ENCODE data around the gene SERGEF. TPM values are rescaled to one million over a fixed set of nuclear protein-coding genes. Genes with fewer than 3 reads are reported as not detected.

SERGEF gene
- total RNA-seq, 2 donors from 2014 or later, result 20.8 to 28.7 TPM

GRCh38 chr11:17855531-17856290 lies 157.1 kb downstream of the SERGEF start:
- TF ChIP-seq CTCF (IDR thresholded peaks at IDR 0.05), result no peak
- Histone ChIP-seq H3K4me1 (peaks cover 6% of the 10 kb centered on the region), H3K9me3 (no peaks in the 10 kb centered on the region), H3K36me3 (replicated peaks in 1 of 2; ENCODE audit: insufficient read depth in 1 of 2, low read depth in 2 of 2) (no peaks in the 10 kb centered on the region), H3K27me3 (no peaks in the 10 kb centered on the region), H3K4me3 (no peak overlapping the region), H3K27ac (no peak overlapping the region)
- intact Hi-C loops (cut with DNase I), result no loop called here
- DNase-seq (no peak), ATAC-seq (no peak)
- 94 to 96% methylated on average over 4 of the region's 4 CpGs for WGBS, 2 donors

- TF ChIP-seq POLR2A (IDR thresholded peaks at IDR 0.05) (no peak), CTCF (IDR thresholded peaks at IDR 0.05) (no peak)
- intact Hi-C loops (cut with DNase I), result no loop called here
- WGBS, 2 donors, result 74 to 75% methylated on average over 4 of the region's 4 CpGs
These were observed 159.6 kb downstream of the SERGEF start for GRCh38 chr11:17853280-17853679.

GRCh38 chr11:17852246-17852645 lies 160.6 kb downstream of the SERGEF start:
- Histone ChIP-seq H3K27ac (no peak overlapping the region), H3K4me1 (peaks cover 6% of the 10 kb centered on the region), H3K27me3 (no peaks in the 10 kb centered on the region), H3K36me3 (replicated peaks in 1 of 2; ENCODE audit: insufficient read depth in 1 of 2, low read depth in 2 of 2) (no peaks in the 10 kb centered on the region), H3K9me3 (no peaks in the 10 kb centered on the region), H3K4me3 (no peak overlapping the region)
- intact Hi-C loops (cut with DNase I), result no loop called here
- TF ChIP-seq CTCF (IDR thresholded peaks at IDR 0.05) (no peak), POLR2A (IDR thresholded peaks at IDR 0.05) (no peak)
- no peak for ATAC-seq
- 90 to 92% methylated on average over 1 of the region's 1 CpG for WGBS, 2 donors
- DNase-seq, result no peak

More at GRCh38 chr11:17853280-17853679, 159.6 kb downstream of the SERGEF start:
- no peak for DNase-seq
- no peaks in the 10 kb centered on the region for H3K27me3 ChIP-seq
- no peaks in the 10 kb centered on the region for H3K36me3 ChIP-seq (replicated peaks in 1 of 2; ENCODE audit: insufficient read depth in 1 of 2, low read depth in 2 of 2)
- H3K9me3 ChIP-seq, result no peaks in the 10 kb centered on the region
- ATAC-seq, result no peak
- H3K27ac ChIP-seq, result no peak overlapping the region
- peaks cover 6% of the 10 kb centered on the region for H3K4me1 ChIP-seq
- H3K4me3 ChIP-seq, result no peak overlapping the region

- no peak overlapping the region for H3K4me3 ChIP-seq
- intact Hi-C loops (cut with DNase I), result no loop called here
- peaks cover 6% of the 10 kb centered on the region for H3K4me1 ChIP-seq
- H3K27ac ChIP-seq, result no peak overlapping the region
- H3K27me3 ChIP-seq, result no peaks in the 10 kb centered on the region
- DNase-seq (no peak), ATAC-seq (no peak)
- WGBS, 2 donors, result 91 to 100% methylated on average over 1 of the region's 1 CpG
- TF ChIP-seq CTCF (IDR thresholded peaks at IDR 0.05), result no peak
- TF ChIP-seq POLR2A (IDR thresholded peaks at IDR 0.05), result no peak
- no peaks in the 10 kb centered on the region for H3K36me3 ChIP-seq (replicated peaks in 1 of 2; ENCODE audit: insufficient read depth in 1 of 2, low read depth in 2 of 2)
- H3K9me3 ChIP-seq, result no peaks in the 10 kb centered on the region
These were observed 161.2 kb downstream of the SERGEF start for GRCh38 chr11:17851697-17852096.

- no peaks in the 10 kb centered on the region for H3K36me3 ChIP-seq (replicated peaks in 1 of 2; ENCODE audit: insufficient read depth in 1 of 2, low read depth in 2 of 2)
- 88 to 96% methylated on average over 2 of the region's 2 CpGs for WGBS, 2 donors
- no peak overlapping the region for H3K27ac ChIP-seq
- H3K4me1 ChIP-seq, result peaks cover 6% of the 10 kb centered on the region
- no peak overlapping the region for H3K4me3 ChIP-seq
- intact Hi-C loops (cut with DNase I), result no loop called here
- H3K9me3 ChIP-seq, result no peaks in the 10 kb centered on the region
- no peak for DNase-seq
- ATAC-seq, result no peak
- TF ChIP-seq POLR2A (IDR thresholded peaks at IDR 0.05) (no peak), CTCF (IDR thresholded peaks at IDR 0.05) (no peak)
- H3K27me3 ChIP-seq, result no peaks in the 10 kb centered on the region
These were observed 162.5 kb downstream of the SERGEF start for GRCh38 chr11:17850336-17850735.

Measured in body of pancreas (tissue), 4 donors.